ENCODE data around the gene PTPRO.
"Not testable (repeated sequence)": the region's sequence is repeated elsewhere in the genome, so short reads cannot be mapped to it uniquely, and the experiment has no call there.

Gene PTPRO

GRCh38 chr12:15608406-15608805, 286.1 kb downstream of the PTPRO start:
- no peak for DNase-seq

GRCh38 chr12:15608941-15609340, 286.6 kb downstream of the PTPRO start:
- DNase-seq, result no peak

GRCh38 chr12:15613981-15614380, 291.7 kb downstream of the PTPRO start:
- DNase-seq, result no peak

- not testable (repeated sequence) for DNase-seq
These were observed 294.2 kb downstream of the PTPRO start for GRCh38 chr12:15616495-15616894.

- DNase-seq, result no peak
These were observed 298.6 kb downstream of the PTPRO start for GRCh38 chr12:15620741-15621539.

GRCh38 chr12:15625075-15625474, 302.8 kb downstream of the PTPRO start:
- DNase-seq, result no peak

- no peak for DNase-seq
These were observed 306.0 kb downstream of the PTPRO start for GRCh38 chr12:15627995-15628945.

- no peak for DNase-seq
These were observed 306.8 kb downstream of the PTPRO start for GRCh38 chr12:15629108-15629507.

GRCh38 chr12:15629761-15630160, 307.5 kb downstream of the PTPRO start:
- no peak for DNase-seq

GRCh38 chr12:15631007-15631715, 308.9 kb downstream of the PTPRO start:
- DNase-seq, result no peak

GRCh38 chr12:15632708-15633107, 310.4 kb downstream of the PTPRO start:
- no peak for DNase-seq

GRCh38 chr12:15633201-15633600, 310.9 kb downstream of the PTPRO start:
- no peak for DNase-seq

- DNase-seq, result no peak
These were observed 311.8 kb downstream of the PTPRO start for GRCh38 chr12:15634010-15634683.

GRCh38 chr12:15636060-15636890, 314.0 kb downstream of the PTPRO start:
- no peak for DNase-seq

GRCh38 chr12:15638231-15638630, 315.9 kb downstream of the PTPRO start:
- no peak for DNase-seq

- DNase-seq, result no peak
These were observed 322.4 kb downstream of the PTPRO start for GRCh38 chr12:15644700-15645099.

GRCh38 chr12:15646581-15646980, 324.3 kb downstream of the PTPRO start:
- DNase-seq, result no peak
